NB4 (cell line): ENCODE results near the gene NFATC1.

ENCODE experiments used
- POLR2A ChIP-seq: IDR thresholded peaks from 2 replicates; pipeline ENCODE4 v1.6.1; 2011; ENCODE audit warnings: mild to moderate bottlenecking; ENCODE audit not compliant: insufficient read length; ENCODE audit errors: extremely low read depth
- TF ChIP-seq, protein P1 (sequence below): IDR thresholded peaks from one replicate; pipeline ENCODE4 v1.5.1; 2012; ENCODE audit warnings: low read depth, low read length

- TF ChIP-seq, protein P1, sequence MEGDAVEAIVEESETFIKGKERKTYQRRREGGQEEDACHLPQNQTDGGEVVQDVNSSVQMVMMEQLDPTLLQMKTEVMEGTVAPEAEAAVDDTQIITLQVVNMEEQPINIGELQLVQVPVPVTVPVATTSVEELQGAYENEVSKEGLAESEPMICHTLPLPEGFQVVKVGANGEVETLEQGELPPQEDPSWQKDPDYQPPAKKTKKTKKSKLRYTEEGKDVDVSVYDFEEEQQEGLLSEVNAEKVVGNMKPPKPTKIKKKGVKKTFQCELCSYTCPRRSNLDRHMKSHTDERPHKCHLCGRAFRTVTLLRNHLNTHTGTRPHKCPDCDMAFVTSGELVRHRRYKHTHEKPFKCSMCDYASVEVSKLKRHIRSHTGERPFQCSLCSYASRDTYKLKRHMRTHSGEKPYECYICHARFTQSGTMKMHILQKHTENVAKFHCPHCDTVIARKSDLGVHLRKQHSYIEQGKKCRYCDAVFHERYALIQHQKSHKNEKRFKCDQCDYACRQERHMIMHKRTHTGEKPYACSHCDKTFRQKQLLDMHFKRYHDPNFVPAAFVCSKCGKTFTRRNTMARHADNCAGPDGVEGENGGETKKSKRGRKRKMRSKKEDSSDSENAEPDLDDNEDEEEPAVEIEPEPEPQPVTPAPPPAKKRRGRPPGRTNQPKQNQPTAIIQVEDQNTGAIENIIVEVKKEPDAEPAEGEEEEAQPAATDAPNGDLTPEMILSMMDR, result no peak
- no peak for TF ChIP-seq POLR2A
These were observed 20.1 kb upstream of the NFATC1 start for GRCh38 chr18:79375441-79376154.
